HG03025 (cell line): ENCODE data around the gene BLOC1S3.

Experiments
- ATAC-seq: cut with Tn5 transposase; IDR thresholded peaks from one replicate; pipeline ENCODE4 v1.9.1; 2021; ENCODE audit warnings: mild to moderate bottlenecking, moderate library complexity; ENCODE audit not compliant: unreplicated experiment, low FRiP score

The BLOC1S3 gene, protein sequence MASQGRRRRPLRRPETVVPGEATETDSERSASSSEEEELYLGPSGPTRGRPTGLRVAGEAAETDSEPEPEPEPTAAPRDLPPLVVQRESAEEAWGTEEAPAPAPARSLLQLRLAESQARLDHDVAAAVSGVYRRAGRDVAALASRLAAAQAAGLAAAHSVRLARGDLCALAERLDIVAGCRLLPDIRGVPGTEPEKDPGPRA

DNA sequence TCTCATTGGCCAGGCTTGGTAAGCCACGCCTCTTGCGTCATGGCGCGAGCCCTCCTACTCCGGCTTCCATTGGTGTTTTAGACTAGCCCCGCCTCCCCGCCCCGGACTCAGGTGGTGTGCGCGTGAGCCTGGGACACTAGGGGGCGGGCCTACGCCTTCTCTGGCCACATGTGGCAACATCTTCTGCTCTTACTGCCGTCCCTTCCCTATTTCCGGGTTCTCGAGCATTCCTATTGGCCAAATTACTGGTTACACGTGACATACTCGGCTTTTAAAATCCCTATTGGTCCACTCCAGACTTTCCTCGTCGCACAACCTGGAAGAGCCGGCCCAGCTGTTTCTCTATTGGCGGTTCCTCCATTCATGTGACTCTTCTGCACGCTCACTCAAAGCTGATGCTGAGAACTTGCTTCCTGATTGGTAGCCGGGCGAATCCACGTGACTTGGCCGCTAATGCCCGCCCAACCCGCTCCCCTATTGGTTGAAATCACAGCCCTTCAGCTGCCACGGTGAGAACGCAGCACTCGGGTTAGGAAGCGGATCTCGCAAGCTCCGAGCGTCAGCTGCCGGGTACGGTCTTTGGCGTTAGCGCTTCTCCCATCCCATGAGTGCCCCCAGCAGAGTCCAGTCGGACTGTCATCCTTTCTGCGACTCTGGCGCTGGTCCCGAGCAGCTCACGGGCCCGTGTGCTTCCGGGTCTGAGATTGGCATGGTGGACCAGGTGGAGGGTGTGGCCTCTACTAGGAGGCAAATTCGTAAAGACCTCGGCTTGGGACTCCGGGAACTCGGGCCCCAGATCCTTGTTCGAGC, at the start of gene BLOC1S3:
BLOC1S3 (plus strand) TSS at position 523 of the 810 bp plus-strand sequence. CDS start 513 bp downstream, outside the sequence.
- ATAC-seq: peak; percentile 78

- ATAC-seq: no peak
Measured at GRCh38 chr19:45128806-45129205, 49.8 kb upstream of the BLOC1S3 start.

GRCh38 chr19:45130236-45130635, 48.3 kb upstream of the BLOC1S3 start:
- ATAC-seq: no peak

DNA sequence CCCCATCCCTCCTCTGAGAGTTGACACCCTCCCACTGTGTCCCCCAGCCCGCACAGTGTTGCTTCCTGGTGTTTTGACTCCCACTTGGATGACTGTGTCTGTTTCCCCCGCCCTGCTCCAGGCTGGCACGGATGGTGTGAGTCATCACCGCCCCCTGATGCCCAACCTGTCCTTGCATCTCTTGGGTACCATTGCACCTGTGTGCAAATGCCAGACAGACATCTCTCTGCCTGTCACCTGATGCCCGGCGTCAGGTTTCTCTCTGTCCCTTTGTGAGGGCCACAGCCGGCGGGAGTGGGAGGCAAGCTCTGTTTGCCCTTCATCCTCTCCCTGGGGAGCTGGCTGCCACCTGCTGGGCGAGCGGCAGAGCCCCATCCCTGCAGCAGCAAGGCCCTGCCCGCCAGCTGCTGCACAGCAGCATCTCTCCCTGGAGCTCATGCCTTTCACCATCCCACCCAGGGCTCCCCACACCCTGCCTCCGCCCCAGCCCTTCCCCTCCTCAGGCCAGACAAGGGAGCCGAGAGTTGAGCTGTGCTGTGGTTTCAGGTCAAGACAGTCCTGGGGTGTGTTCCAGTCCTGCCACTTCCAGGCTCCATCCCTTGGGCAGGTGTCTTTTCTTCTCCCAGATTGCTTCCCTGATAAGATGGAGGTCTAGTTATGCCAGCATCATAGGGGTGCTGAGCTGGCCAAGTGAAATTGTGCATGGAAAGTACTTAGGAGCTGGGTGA, 47.5 kb upstream of the BLOC1S3 start:
- ATAC-seq: no peak

GRCh38 chr19:45133661-45134060, 44.9 kb upstream of the BLOC1S3 start:
- no peak for ATAC-seq

GRCh38 chr19:45135176-45135885, 43.3 kb upstream of the BLOC1S3 start:
- ATAC-seq: no peak

DNA sequence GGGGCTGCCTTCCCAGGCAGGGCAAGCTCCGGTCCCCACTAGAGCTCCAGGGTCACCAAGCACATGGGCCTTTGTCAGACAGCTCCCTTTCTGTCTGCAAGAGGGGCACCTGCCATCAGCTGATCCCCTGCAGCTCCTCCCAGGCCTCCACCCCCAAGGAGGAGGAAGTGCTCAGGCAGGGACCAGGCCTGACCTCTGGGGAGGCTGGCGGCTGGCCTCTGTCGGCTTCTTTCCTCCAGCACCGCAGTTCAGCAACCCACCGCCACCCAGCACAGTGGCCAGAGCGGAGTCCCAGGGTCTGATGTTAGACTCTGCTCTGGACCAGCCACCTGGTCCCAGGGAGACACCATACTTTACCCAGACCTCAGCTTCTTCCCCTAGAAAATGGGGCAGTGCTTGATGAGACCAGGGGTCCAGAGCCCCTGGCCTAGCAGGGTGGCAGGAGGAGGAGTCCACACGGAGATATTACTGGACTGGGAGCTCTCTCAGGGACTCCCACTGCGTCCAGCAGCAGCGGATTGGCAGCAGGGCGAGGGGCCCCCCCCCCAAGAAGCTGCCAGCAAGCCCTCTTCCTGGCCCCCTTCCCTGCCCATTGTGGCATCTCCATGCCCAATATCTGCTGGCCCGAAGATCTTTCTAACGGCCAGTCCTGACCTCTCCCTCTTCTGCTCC, 41.9 kb upstream of the BLOC1S3 start:
- no peak for ATAC-seq

GRCh38 chr19:45137179-45137761, 41.3 kb upstream of the BLOC1S3 start:
- ATAC-seq: no peak

GRCh38 chr19:45138303-45138751, 40.3 kb upstream of the BLOC1S3 start:
- no peak for ATAC-seq

GRCh38 chr19:45139286-45140143, 39.1 kb upstream of the BLOC1S3 start:
- ATAC-seq: no peak

GRCh38 chr19:45140144-45140503, 38.5 kb upstream of the BLOC1S3 start:
- ATAC-seq: no peak

- no peak for ATAC-seq
Measured at GRCh38 chr19:45140533-45140932, 38.1 kb upstream of the BLOC1S3 start.

DNA sequence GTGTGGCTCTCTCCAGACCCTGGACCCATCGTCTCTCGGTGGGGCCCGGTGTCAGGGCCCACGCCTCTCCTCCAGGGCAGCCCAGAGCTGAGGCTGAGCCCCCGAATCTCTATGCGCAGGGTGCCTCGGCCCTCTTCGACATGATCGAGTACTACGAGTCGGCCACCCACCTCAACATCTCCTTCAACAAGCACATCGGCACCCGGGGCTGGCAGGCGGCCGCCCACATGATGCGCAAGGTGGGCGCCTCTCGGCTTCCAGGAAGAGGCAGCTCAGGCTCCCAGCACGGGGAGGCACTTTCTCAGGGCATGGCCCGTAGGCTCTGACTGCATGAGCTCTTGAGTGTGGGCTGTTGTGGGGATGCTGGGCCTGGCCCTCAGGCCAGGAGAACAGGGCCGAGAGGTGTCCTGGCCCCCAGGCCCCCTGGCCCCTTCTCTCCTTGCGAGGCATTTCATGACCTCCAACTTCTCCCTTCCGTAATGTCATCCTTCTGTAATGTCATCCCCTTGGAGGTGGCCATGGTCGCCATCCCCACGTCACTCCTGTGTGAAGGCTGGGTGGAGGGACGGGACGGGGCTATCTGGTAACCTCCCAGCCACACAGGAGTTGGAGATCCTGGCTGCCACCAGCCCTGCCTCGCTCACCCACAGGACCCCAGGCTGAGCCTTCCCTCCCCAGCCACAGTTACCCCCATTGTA, 37.2 kb upstream of the BLOC1S3 start:
- no peak for ATAC-seq

DNA sequence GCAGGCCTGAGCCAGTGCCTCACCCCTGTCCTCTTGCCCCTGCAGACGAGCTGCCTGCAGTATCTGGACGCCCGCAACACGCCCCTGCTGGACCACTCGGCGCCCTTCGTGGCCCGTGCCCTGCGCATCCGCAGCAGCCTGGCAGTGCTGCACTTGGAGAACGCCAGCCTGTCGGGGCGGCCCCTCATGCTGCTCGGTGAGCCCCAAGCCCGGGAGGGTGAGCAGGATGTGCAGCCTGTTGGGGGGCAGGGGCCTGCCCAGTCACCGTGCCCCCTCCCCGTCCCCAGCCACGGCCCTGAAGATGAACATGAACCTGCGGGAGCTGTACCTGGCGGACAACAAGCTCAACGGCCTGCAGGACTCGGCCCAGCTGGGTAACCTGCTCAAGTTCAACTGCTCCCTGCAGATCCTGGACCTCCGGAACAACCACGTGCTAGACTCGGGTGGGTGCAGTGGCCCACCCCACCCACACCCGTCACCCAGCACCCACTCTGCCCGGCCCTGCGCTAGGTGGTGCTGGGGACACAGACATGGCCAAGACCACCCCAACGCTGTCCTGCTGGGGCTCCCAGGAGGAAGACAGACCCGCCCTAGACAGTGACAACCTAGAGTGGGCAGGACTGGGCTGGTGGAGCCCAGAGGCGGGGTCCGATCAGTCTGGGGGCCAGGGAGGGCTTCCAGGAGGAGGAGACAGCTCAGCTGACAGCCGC, 36.4 kb upstream of the BLOC1S3 start:
- no peak for ATAC-seq

- no peak for ATAC-seq
Measured at GRCh38 chr19:45142726-45143110, 35.9 kb upstream of the BLOC1S3 start.

- no peak for ATAC-seq
Measured at GRCh38 chr19:45144431-45145269, 33.9 kb upstream of the BLOC1S3 start.
